SK-MEL-5 (cell line): Measurements from ENCODE around the gene TRIM50. TPM values are rescaled to one million over a fixed set of nuclear protein-coding genes. Genes with fewer than 3 reads are reported as not detected.
"Not testable (repeated sequence)": the region's sequence is repeated elsewhere in the genome, so short reads cannot be mapped to it uniquely, and the experiment has no call there.

Source experiments
- DNase-seq: peaks from one replicate; pipeline ENCODE4 v3.0.0-alpha.2; 2016; ENCODE audit warnings: low read depth, low spot score
- in situ Hi-C: cut with HindIII; loops from 2 replicates; pipeline ENCODE4 v1.10.0; 2016; ENCODE audit warnings: low sequenced_read_pairs, high pct_unique_total_duplicates, low pct_unique_long_range_greater_than_20kb
- small RNA-seq, 2 experiments: library from RNA; depleted of rRNA; stranded (forward); fragments of <200 nt; gene quantifications; one replicate each; pipeline ENCODE3, GENCODE V24; 2014
- total RNA-seq: library from RNA; depleted of rRNA; stranded (reverse); fragments of >200 nt; shearing (Covaris generic); gene quantifications from 2 replicates; pipeline ENCODE4 v1.2.3, GENCODE V29; 2014; rRNA removed

The TRIM50 gene
- total RNA-seq, 1 experiment from 2014 or later, result not detected

DNA sequence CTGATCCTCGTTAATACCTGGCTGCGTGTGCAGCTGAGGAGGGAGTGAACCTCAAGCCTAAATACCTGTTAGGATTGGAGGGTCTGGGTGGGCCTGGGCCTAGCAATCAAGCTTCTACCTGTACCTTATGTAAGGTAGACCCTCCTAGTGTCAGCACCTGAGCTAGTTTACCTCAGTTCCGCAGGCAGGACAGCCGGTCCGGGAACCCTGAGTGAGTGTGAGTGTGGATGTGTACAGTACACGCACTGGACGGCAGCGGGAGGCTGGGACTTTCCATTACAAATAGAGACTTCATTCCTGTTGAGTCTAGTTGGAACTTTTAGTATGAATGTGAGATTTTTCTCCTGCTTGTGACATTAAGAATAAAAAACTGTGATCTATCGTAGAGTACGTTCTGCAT, 25.0 kb downstream of the TRIM50 start:
- in situ Hi-C loops, DNase-seq: not testable (repeated sequence)

- DNase-seq, in situ Hi-C loops: not testable (repeated sequence)
These were observed 26.8 kb downstream of the TRIM50 start for GRCh38 chr7:73301108-73301507.

DNA sequence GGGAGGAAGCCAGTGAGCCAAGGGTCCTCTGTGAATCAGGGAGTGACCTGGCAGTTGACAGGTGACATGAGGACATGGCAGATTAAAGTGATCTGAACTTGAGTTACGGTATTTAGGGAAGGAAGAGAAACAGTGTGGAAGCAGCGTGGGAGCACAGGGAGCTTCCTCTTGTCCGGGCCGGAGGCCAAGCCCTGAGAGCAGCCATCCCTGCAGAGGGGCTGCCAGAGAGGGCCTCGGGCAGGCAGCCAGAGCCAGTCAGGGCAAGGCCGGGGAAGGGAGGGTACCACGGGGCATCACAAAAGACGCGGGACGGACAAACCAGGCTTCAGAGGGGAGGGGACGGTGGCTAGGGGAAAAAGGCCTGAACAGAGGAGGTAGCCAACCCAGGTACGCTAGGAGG, 28.1 kb downstream of the TRIM50 start:
- in situ Hi-C loops, DNase-seq: not testable (repeated sequence)

GRCh38 chr7:73297706-73298105, 30.2 kb downstream of the TRIM50 start:
- in situ Hi-C loops, DNase-seq: not testable (repeated sequence)

DNA sequence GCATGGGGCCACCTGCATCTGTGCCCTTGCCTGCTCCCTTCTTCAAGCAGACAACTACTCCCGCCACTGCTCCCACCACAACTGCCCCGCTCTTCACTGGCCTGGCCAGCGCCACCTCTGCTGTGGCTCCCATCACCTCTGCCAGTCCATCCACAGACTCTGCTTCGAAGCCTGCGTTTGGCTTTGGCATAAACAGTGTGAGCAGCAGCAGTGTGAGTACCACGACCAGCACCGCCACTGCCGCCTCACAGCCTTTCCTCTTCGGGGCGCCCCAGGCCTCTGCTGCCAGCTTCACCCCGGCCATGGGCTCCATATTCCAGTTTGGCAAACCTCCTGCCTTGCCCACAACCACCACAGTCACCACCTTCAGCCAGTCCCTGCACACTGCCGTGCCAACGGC, 30.6 kb downstream of the TRIM50 start:
- in situ Hi-C loops, DNase-seq: not testable (repeated sequence)

- in situ Hi-C loops, DNase-seq: not testable (repeated sequence)
These were observed 50.7 kb downstream of the TRIM50 start for GRCh38 chr7:73277210-73277609.

GRCh38 chr7:73267813-73268212, 60.1 kb downstream of the TRIM50 start:
- in situ Hi-C loops, DNase-seq: not testable (repeated sequence)

DNA sequence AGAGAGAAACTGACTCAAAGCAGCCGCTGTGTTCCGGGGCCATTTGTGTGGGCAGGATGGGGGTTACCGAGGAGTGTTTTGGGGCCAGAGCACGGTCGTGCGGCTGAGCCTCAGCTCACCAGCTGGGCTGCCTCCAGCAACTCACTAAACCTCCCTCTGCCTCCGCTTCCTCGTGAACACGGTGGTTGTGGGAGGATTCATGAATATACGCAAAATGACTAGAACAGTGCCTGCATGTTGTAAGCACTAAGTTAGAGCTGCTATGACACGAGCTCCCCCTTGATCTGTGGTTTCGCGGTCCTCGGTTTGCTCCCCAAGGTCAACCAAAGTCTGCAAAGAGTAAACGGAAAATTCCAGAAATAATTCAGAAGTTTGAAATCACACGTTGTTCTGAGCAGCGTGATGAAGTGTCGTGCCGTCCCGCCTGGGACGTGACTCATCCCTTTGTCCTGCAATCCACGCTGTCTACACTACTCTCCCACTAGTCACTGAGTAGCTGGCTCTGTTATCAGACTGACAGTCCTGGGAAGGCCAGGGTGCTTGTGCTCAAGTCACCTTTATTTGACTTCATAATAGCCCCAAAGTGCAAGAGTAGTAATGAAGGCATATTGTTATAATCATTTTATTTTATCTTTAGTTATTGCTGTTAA, 61.0 kb downstream of the TRIM50 start:
- in situ Hi-C loops, DNase-seq: not testable (repeated sequence)

Small RNA genes within 50 kb of the gene (small RNA-seq; reads per million reads assigned to genes)
- 0 reads per million in 2 experiments for gene RNU6-1080P

Other genes with a start within 250 kb of the TRIM50 start
- gene SPDYE9, start 242.0 kb downstream of the TRIM50 start, total RNA-seq, result not detected in 2 replicates
- 67.4 and 69.0 TPM in 2 replicates for gene NSUN5, start 19.3 kb downstream of the TRIM50 start, total RNA-seq
- gene FKBP6, start 79 bp upstream of the TRIM50 start, total RNA-seq, result not detected in 2 replicates
- 1.7 and 2.3 TPM in 2 replicates for gene FZD9, start 105.7 kb upstream of the TRIM50 start, total RNA-seq
- 71.4 and 79.5 TPM in 2 replicates for gene BAZ1B, start 194.2 kb upstream of the TRIM50 start, total RNA-seq
- gene BCL7B, start 229.6 kb upstream of the TRIM50 start, total RNA-seq, result 22.9 and 23.0 TPM in 2 replicates